Choroid plexus epithelial cell (primary cell): Measurements from ENCODE around the gene H1-8.

Source experiments
- DNase-seq: peaks from one replicate; pipeline ENCODE4 v3.0.0-alpha.2; 2010; ENCODE audit warnings: low read depth
- H3K4me3 ChIP-seq: 2 replicates; pipeline ENCODE4 v1.5.1; 2011; ENCODE audit warnings: low read depth, mild to moderate bottlenecking, control low read depth, low read length, moderate library complexity
- CTCF ChIP-seq: conservative IDR thresholded peaks from 2 replicates; pipeline ENCODE4 v1.5.1; 2011; ENCODE audit warnings: low read depth, mild to moderate bottlenecking, control low read depth, inconsistent platforms, low read length, moderate library complexity

Gene H1-8

DNA sequence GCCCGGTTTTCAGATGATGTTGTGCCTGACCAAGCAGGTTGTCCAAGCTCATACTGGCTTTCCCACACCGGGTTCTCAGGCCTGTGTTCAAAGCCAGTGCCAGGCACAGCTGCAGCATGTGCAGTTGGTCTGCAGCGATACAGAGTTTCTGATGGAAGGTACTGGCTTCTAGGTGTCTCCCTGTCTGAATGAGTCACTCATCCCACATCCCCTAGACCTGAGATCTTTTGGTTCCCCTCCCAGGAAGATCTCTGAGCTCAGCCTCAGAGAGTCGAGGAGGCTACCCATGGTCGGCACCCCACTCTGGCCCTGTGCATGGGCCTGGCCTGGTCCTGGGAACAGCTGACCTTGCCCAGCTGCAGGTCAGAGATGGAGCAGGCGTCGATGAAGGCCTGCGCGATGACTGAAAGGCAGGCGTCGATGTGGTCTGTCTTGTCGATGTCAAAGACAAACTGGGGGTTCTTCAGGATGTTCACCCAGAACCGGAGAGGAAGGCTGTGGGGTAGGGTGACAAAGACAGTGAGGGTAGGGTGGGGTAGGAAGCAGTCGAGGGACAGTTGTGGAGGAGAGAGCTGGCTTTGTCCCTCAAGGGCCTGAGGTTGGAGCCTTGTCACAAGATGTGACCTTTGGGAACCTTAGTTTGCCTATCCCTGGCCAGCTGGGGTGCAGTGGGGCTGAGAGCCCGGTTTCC, 15.3 kb downstream of the H1-8 start:
- H3K4me3 ChIP-seq = no peak overlapping the region
- DNase-seq = no peak
- TF ChIP-seq CTCF = no peak

GRCh38 chr3:129558772-129559564, 16.0 kb downstream of the H1-8 start:
- no peak for TF ChIP-seq CTCF
- peak; percentile 36 for DNase-seq
- no peak overlapping the region for H3K4me3 ChIP-seq

DNA sequence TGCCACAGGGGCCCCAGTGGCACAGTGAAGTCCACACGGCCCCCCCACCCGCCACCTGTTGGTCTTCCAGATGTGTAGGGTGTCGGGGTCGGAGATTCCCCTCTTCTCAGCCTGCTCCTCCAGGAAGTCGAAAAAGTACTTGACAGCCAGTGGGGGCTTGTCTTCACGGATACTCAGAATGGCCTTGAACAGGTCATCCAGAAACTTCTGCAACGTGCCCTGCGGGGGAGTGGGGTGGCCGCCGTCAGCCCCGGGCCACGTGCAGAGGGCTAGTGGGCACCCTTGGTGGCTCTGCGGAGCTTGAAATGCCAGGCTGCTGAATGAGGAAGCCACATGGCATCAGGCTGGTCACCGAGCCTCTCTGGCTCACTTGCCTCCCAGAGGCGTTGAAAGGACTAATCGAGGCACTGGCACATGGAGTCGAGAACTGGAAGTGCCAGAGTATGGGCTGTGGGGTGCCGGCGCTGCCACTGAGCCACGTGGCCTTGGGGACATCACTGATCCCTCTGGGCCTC, 16.6 kb downstream of the H1-8 start:
- no peak for DNase-seq
- no peak overlapping the region for H3K4me3 ChIP-seq
- TF ChIP-seq CTCF = no peak

DNA sequence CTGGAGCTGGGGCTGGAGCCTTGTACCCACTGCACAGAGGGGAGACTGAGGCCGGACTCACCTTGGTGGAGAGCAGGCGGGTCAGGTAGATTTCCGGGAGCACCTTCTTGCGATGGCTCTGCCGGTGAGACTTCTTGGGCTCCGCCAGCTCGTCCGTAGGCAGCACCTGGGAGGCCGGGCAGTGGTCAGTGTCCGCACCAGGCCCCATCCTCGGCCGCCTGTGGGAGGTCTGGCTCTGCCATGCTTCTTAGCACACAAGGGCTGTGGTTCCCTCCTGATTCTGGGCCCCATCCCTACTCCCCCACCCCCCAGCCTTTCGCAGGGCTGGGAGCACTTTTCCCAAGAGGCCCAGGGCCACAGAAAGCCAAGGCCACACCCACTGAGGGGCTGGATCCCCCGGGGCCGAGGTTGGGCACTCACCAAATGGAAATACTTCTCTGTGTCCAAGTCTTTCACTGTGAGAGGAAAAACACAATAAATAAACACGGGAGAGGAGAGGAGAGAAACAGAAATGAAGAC, 17.4 kb downstream of the H1-8 start:
- DNase-seq = peak; percentile 47
- no peak overlapping the region for H3K4me3 ChIP-seq
- TF ChIP-seq CTCF = no peak

DNA sequence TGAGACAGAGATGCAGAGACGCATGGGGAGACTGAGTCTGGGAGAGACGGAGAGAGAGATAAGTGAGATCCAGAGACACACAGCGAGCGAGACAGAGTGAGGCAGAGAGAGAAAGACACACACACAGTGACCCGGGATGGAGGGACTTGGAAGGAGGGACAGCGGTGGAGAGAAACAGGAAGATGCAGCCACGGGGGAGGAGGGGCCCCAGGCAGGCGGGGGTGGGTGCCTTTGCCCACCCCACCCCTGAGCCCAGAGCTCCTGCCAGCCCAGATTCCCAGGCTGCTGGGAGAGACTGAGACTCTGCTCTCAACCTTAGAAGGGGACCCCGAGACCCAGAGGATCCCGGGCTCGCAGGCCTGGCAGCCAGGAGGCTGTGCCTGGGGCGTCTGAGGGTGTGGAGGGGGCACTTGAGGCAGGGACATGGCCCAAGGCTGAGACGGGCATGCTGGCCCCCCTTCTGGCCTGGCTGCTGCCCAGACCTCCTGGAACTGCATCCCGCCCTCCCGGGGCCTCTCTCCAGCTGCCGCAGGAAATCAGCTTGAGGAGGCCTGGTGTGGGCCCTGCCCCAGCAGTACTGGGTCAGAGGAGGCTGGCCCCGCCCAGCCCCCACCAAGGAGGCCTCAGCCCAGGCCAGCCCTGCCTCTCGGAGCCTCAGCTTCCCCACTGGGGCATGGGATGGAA, 18.1 kb downstream of the H1-8 start:
- TF ChIP-seq CTCF = no peak
- peak; percentile 77 for DNase-seq
- H3K4me3 ChIP-seq = no peak overlapping the region

DNA sequence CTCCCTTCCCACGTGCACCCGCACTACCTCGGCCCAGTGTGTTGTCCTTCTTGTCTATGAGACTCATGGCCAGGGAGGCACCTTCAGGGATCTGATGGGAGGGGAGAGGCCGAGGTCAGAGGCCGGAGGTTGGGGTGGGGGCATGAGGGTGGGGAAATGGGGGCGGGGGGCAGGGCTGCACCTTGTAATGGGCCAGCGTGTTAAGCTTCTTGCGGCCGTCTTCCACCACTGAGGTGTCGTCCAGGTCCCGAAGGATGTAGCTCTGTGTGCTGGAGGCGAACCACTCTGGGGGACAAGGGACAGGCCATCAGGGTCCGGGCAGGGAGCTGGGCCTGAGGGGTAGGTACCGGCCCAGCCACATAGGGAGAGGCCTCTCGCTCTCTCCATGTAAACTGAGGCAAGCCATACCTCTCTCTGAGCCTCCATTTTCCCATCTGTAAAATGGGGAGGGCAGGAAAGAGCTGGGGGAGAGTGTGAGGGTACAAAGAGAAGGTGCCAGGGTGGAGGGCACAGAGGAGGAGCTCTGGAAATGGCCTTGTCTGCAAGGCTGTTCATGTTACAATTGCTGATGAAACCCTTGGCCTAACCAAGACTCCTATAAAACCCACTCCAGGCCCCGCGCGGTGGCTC, 18.8 kb downstream of the H1-8 start:
- no peak overlapping the region for H3K4me3 ChIP-seq
- TF ChIP-seq CTCF = no peak
- DNase-seq = no peak
